Measurements from ENCODE around the gene C15orf40.
"Not testable (repeated sequence)": the region's sequence is repeated elsewhere in the genome, so short reads cannot be mapped to it uniquely, and the experiment has no call there.

The C15orf40 gene

GRCh38 chr15:82952158-82953081, 59.0 kb downstream of the C15orf40 start, which contains the start of gene HOMER2:
TSS of gene HOMER2 (minus strand) at chr15:82952720. CDS start at chr15:82952535, 185 bp downstream.
- no peaks in the 10 kb centered on the region for H3K36me3 ChIP-seq (ENCODE audit: insufficient read depth, low read length)
- no peaks in the 10 kb centered on the region for H3K9me3 ChIP-seq (ENCODE audit: control insufficient read depth, insufficient read depth, low read length)
- peak within 1 kb of the TSS; percentile 60 for H3K9ac ChIP-seq (ENCODE audit: low read depth, low read length)
- H3K4me1 ChIP-seq (ENCODE audit: insufficient read depth, low read length): no peaks in the 10 kb centered on the region

- H3K4me1 ChIP-seq (ENCODE audit: insufficient read depth, low read length): no peaks in the 10 kb centered on the region
- H3K36me3 ChIP-seq (ENCODE audit: insufficient read depth, low read length): no peaks in the 10 kb centered on the region
- peak overlapping the region; percentile 60 for H3K9ac ChIP-seq (ENCODE audit: low read depth, low read length)
- H3K9me3 ChIP-seq (ENCODE audit: control insufficient read depth, insufficient read depth, low read length): no peaks in the 10 kb centered on the region
These were observed 59.8 kb downstream of the C15orf40 start for GRCh38 chr15:82951472-82952157.

DNA sequence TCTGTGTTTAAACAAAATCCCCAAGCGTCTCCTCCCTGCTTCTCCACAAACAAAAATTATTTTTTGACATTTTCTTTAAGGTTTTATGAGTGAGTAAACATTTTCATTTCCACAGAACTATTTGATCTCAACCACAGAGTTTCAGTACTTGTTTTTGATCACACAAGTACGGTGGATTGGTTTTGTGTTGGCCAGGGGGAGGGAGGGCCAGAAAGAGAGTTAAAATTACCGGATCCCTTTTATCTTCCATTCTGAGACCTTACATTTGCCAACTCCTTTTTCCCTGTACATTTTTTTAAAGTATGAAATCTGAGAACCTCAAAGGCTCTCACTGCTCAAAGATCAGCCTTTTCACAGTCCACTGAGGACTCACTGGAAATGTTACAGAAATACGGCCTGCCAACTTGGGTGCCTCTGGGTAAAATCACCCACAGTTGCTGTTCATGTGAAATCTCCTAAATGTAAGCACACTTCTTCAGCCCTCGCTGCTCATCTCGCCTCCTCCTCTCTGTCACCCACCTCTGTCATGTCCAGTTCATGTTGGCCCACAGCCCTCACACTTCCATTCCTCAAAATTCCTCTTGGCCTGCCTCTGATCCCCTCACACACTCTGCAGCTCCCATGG, 60.6 kb downstream of the C15orf40 start:
- H3K4me1 ChIP-seq (ENCODE audit: insufficient read depth, low read length): no peaks in the 10 kb centered on the region
- no peak overlapping the region for H3K9ac ChIP-seq (ENCODE audit: low read depth, low read length)
- H3K9me3 ChIP-seq (ENCODE audit: control insufficient read depth, insufficient read depth, low read length): no peaks in the 10 kb centered on the region
- no peaks in the 10 kb centered on the region for H3K36me3 ChIP-seq (ENCODE audit: insufficient read depth, low read length)

DNA sequence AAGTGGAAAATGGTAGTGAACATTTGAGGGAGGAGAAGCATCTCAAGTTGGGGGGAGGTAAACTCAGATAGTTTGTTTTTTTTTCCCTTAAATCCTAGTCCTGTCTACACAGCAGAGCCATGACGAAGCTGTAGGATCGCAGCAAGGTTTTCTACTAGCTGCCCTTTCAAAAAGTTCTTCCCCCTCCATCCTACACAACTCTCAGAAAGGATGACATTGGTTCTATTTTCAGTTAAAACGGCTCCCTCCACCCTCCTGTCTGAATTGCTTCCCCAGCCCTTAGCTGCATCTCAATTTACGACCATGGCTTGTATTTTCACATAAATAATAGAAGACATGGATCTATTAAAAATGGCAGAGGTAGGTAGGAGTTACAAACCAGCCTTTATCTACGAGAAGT, 61.1 kb downstream of the C15orf40 start:
- no peaks in the 10 kb centered on the region for H3K36me3 ChIP-seq (ENCODE audit: insufficient read depth, low read length)
- H3K9me3 ChIP-seq (ENCODE audit: control insufficient read depth, insufficient read depth, low read length): no peaks in the 10 kb centered on the region
- H3K9ac ChIP-seq (ENCODE audit: low read depth, low read length): no peak overlapping the region
- H3K4me1 ChIP-seq (ENCODE audit: insufficient read depth, low read length): no peaks in the 10 kb centered on the region

GRCh38 chr15:82946155-82946701, 65.2 kb downstream of the C15orf40 start:
- Histone ChIP-seq H3K36me3 (ENCODE audit: insufficient read depth, low read length) (no peaks in the 10 kb centered on the region), H3K9me3 (ENCODE audit: control insufficient read depth, insufficient read depth, low read length) (no peaks in the 10 kb centered on the region), H3K9ac (ENCODE audit: low read depth, low read length) (no peak overlapping the region), H3K4me1 (ENCODE audit: insufficient read depth, low read length) (peaks cover 12% of the 10 kb centered on the region)

DNA sequence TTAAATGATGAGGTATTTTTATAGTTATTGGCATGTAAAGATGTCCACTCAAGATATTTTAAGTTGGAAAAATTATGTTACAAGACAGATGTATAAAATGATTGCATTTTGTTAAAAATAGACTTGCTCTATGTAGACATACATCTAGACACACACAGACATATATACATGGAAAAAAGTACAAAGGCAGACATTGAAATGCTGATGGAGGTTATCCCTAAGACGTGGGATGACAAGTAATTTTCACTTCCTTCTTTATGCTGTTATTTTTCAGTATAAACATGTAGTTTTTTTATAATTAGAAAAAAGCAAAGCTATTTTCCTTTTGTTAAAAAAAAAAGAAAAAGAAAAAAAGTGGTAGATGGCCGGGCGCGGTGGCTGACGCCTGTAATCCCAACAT, 66.1 kb downstream of the C15orf40 start:
- H3K9ac ChIP-seq (ENCODE audit: low read depth, low read length): no peak overlapping the region
- no peaks in the 10 kb centered on the region for H3K36me3 ChIP-seq (ENCODE audit: insufficient read depth, low read length)
- H3K9me3 ChIP-seq (ENCODE audit: control insufficient read depth, insufficient read depth, low read length): no peaks in the 10 kb centered on the region
- peaks cover 12% of the 10 kb centered on the region for H3K4me1 ChIP-seq (ENCODE audit: insufficient read depth, low read length)

- Histone ChIP-seq H3K36me3 (ENCODE audit: insufficient read depth, low read length) (no peaks in the 10 kb centered on the region), H3K4me1 (ENCODE audit: insufficient read depth, low read length) (peaks cover 12% of the 10 kb centered on the region), H3K9me3 (ENCODE audit: control insufficient read depth, insufficient read depth, low read length) (no peaks in the 10 kb centered on the region), H3K9ac (ENCODE audit: low read depth, low read length) (no peak overlapping the region)
These were observed 66.6 kb downstream of the C15orf40 start for GRCh38 chr15:82944821-82945220.

DNA sequence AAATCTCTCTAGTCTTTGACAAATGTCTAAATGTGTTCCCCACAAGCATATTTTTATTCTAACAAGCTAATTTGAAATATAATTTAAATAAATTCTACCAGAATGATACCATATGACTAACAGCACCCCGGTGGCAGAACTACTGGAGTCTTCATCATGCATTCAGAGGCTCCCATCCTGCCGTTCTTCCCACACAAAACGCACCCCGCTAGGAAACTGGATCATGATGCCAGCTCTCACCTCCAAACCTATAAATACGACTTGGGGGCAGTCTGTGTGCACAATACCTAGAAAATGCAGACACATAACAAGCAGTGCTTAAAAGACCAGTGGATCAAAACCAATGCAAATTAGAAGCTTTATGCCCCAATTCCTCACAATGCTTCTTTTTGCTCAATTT, 67.4 kb downstream of the C15orf40 start:
- Histone ChIP-seq H3K4me1 (ENCODE audit: insufficient read depth, low read length) (peaks cover 12% of the 10 kb centered on the region), H3K36me3 (ENCODE audit: insufficient read depth, low read length) (no peaks in the 10 kb centered on the region), H3K9ac (ENCODE audit: low read depth, low read length) (no peak overlapping the region), H3K9me3 (ENCODE audit: control insufficient read depth, insufficient read depth, low read length) (no peaks in the 10 kb centered on the region)

GRCh38 chr15:82943176-82943575, 68.3 kb downstream of the C15orf40 start:
- no peaks in the 10 kb centered on the region for H3K36me3 ChIP-seq (ENCODE audit: insufficient read depth, low read length)
- no peak overlapping the region for H3K9ac ChIP-seq (ENCODE audit: low read depth, low read length)
- peaks cover 12% of the 10 kb centered on the region for H3K4me1 ChIP-seq (ENCODE audit: insufficient read depth, low read length)
- no peaks in the 10 kb centered on the region for H3K9me3 ChIP-seq (ENCODE audit: control insufficient read depth, insufficient read depth, low read length)

- Histone ChIP-seq H3K9ac (ENCODE audit: low read depth, low read length) (no peak overlapping the region), H3K4me1 (ENCODE audit: insufficient read depth, low read length) (peaks cover 12% of the 10 kb centered on the region), H3K36me3 (ENCODE audit: insufficient read depth, low read length) (no peaks in the 10 kb centered on the region), H3K9me3 (ENCODE audit: control insufficient read depth, insufficient read depth, low read length) (no peaks in the 10 kb centered on the region)
These were observed 68.7 kb downstream of the C15orf40 start for GRCh38 chr15:82942691-82943090.

- not testable (repeated sequence) for H3K9me3 ChIP-seq (ENCODE audit: control insufficient read depth, insufficient read depth, low read length); H3K36me3 ChIP-seq (ENCODE audit: insufficient read depth, low read length); H3K9ac ChIP-seq (ENCODE audit: low read depth, low read length)
- peaks cover 12% of the 10 kb centered on the region for H3K4me1 ChIP-seq (ENCODE audit: insufficient read depth, low read length)
These were observed 71.8 kb downstream of the C15orf40 start for GRCh38 chr15:82939678-82940077.
